ENCODE data around the gene ZNF318.
"Not testable (repeated sequence)": the region's sequence is repeated elsewhere in the genome, so short reads cannot be mapped to it uniquely, and the experiment has no call there.

ZNF318 gene

DNA sequence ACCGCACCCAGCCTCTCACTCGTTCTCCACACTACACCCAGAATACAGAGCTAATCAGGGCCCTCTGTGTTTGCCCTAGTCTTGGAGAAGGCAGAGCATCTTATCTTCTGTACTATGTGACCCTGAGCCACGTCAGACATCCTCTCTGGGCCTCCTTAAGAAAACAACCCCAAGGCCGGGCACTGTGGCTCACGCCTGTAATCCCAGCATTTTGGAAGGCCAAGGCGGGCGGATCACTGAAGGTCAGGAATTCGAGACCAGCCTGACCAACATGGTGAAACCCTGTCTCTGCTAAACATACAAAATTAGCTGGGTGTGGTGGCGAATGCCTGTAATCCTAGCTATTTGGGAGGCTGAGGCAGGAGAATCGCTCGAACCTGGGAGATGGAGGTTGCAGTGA lies 66.4 kb downstream of the ZNF318 start:
- not testable (repeated sequence) for H3K27ac ChIP-seq; DNase-seq (ENCODE audit: low read depth, low spot score)

DNA sequence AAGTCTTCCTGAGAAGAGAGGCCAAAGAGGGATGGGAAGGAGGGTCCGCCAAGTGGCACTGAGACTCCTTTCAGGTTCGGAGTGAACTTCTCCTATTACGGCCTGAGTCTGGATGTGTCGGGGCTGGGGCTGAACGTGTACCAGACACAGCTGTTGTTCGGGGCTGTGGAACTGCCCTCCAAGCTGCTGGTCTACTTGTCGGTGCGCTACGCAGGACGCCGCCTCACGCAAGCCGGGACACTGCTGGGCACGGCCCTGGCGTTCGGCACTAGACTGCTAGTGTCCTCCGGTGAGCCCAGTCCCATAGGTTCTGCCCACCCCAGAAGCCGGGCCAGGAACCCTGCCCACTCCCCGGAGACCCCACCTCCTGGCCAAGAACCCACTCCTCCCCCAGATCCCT lies 67.3 kb downstream of the ZNF318 start:
- H3K27ac ChIP-seq, result no peak overlapping the region
- DNase-seq (ENCODE audit: low read depth, low spot score), result no peak

DNA sequence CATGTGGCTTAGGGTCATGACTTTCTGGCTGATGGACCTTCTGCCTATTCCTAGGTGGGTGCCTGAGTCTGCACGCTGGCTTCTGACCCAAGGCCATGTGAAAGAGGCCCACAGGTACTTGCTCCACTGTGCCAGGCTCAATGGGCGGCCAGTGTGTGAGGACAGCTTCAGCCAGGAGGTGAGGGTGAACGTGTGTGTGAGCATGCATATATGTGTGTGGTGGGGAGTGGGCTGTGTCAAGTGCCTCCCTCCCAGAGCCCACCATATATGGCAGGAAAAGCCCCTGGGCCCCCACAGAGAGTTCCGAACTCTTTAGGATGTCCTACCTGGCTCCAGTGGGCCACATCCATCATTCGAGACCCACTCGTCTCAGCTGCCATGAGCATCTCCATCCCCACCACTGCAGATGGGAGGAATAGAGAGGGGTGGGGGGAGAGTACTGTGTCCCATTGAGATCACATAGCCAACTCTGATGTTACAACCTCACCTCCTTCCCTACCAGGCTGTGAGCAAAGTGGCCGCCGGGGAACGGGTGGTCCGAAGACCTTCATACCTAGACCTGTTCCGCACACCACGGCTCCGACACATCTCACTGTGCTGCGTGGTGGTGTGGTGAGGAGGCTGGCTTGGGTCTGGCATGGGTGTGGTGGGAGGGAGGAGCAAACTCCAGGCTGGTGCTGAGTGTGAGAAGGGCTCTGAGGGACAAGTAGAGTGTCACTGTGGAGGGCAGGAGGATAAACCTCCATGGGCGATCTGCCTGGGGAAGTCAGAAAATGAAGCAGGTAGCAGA lies 68.2 kb downstream of the ZNF318 start:
- DNase-seq (ENCODE audit: low read depth, low spot score), result no peak
- H3K27ac ChIP-seq, result no peak overlapping the region

DNA sequence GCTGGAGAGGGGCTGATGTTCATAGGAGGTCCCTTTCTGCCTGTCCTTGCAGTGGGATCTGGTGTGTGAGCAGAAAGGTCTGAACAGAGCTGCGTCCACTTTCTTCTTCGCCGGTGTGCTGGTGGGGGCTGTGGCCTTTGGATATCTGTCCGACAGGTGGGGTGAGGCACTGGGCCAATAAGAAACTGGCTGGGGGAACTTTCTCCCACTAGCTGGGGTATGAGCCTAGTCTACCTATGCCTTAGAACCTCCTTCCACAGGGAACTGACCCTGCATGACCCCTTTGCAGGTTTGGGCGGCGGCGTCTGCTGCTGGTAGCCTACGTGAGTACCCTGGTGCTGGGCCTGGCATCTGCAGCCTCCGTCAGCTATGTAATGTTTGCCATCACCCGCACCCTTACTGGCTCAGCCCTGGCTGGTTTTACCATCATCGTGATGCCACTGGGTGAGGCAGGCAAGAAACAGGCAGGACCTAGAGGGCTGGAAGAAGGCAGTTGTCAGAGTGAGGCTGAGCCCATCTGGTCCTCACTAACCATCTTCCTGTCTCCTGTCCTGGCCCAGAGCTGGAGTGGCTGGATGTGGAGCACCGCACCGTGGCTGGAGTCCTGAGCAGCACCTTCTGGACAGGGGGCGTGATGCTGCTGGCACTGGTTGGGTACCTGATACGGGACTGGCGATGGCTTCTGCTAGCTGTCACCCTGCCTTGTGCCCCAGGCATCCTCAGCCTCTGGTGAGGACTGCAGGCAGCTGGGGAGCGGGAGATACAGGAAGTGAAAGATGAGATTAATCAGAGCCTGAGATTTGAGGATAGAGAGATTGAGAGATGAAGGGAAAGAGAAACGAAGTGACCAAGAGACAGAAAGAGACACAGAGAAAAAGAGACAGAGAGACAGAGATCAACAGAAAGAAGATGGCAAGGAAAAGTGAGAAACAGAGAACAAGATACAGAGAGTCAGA lies 69.8 kb downstream of the ZNF318 start:
- H3K27ac ChIP-seq, result no peak overlapping the region
- no peak for DNase-seq (ENCODE audit: low read depth, low spot score)

DNA sequence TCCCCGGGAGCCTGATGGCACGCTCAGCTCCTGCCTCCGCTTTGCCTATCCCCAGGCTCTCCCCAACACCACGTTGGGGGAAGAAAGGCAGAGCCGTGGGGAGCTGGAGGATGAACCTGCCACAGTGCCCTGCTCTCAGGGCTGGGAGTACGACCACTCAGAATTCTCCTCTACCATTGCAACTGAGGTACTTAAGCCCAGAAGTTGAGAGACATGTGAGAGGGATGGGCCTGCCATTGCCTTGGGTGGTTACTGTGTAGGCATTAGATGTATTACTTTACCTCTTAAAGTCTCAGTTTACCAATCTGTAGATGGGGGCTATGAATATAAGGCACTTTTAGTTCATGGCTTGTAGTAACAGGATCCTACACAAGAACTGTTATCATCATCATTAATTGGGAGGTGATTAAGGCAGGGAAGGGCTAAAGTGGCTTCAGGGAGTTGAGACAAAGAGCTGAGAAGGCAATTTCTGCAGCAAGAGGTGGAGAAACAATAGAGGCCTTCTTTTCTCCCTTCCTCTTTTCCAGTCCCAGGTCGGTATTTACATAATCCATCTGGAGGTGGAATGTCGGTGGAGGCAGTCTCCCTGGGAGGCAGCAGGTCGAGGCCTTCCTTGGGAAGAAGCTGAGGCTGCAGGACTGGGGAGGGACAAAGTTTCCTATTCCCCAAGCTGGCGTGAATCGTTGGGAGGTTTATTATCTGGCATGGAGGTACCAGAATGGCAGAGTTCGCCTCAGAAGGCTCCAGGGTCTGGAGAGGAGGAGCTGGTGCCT lies 70.7 kb downstream of the ZNF318 start:
- no peak for DNase-seq (ENCODE audit: low read depth, low spot score)
- H3K27ac ChIP-seq, result no peak overlapping the region

DNA sequence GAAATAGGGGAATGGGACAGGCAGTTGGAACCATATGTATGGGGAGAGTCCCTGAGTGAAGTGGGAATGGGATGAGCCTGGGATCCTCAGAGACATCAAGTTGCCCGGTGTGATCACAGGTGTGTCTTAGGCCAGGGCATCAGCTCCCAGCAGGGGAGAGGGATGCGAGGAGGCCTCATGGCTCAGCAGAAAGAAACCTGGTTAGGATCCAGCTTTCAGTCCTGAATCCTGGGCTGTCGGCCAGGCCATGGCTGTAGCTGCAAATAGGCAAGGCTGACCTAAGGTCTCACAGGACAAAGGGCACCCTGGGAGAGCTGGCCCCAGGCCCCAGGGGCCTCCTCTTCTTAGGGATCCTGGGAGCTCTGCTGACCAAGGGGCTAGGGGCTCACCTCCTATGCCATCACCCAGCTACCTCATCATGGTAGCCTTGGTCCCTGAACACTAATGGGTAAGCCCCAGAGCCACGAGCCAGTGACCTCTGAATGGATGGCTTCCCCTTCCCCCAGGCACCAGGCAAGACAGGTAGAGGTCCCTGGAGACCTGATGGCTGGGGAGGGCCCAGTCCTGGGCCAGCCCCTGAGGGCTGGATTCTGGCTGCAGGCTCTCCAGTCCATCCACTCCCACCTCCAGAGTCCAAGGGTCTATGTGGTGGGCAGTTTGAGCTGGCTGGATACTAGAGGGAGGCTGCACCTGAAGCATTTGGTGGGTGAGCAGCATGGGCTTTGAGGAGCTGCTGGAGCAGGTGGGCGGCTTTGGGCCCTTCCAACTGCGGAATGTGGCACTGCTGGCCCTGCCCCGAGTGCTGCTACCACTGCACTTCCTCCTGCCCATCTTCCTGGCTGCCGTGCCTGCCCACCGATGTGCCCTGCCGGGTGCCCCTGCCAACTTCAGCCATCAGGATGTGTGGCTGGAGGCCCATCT lies 71.5 kb downstream of the ZNF318 start, which contains the start of gene SLC22A7:
Gene SLC22A7, plus strand, starts transcription at position 617 of the 921 bp plus-strand sequence. Its CDS starts 99 bp downstream, at position 716.
- no peak within 1 kb of the TSS for H3K27ac ChIP-seq
- DNase-seq (ENCODE audit: low read depth, low spot score), result no peak

DNA sequence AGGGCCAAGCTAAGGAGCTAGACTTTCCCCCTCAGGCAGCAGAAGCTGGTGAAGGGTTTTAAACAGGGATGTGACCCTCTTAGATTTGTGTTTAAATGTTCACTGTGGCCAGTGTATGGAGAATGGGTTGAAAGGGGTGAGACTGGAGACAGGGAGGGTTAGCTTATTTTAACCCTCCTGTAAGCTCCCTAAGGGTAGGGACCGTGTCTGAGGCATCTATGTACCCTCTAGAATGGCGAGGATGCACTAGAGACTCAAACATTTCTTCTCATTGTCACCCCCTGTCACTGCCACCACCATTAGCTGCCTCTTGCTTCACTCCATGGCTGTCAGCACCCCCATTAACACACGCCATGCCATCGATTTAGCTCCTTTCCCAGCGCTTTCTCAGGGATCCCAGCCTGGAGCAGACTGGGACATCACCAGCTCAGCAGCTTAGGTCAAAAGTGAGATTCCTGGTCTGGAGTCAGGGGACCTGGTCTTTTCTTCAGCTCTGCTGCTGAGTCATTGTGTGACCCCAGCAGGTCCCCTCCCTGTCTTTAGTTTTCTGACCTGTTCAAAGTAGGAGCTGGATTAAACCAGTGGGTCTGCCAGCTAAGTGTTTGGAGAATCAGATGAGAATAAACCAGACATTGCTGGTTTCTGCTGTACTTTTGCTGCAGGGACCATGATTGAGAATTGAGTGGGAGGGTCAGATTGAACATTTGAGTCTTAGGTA lies 72.5 kb downstream of the ZNF318 start:
- H3K27ac ChIP-seq, result no peak overlapping the region
- no peak for DNase-seq (ENCODE audit: low read depth, low spot score)

DNA sequence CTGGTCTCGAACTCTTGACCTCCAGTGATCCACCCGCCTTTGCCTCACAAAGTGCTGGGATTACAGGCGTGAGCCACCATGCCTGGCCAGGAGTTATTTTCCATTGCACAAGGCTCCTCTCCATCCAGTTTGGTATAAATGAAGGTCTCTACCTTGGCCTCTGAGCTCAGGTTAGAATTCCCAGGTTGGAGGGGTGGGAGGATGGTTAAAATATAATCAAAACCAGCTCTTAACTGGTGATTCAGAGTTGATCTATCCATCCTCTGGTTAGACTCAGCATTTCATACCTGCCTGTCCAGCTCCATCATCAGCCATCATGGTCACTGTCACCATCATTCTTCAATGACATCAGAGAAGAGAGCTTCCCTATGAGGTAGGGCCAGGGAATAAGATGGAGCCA lies 74.0 kb downstream of the ZNF318 start:
- H3K27ac ChIP-seq, result no peak overlapping the region
- no peak for DNase-seq (ENCODE audit: low read depth, low spot score)

DNA sequence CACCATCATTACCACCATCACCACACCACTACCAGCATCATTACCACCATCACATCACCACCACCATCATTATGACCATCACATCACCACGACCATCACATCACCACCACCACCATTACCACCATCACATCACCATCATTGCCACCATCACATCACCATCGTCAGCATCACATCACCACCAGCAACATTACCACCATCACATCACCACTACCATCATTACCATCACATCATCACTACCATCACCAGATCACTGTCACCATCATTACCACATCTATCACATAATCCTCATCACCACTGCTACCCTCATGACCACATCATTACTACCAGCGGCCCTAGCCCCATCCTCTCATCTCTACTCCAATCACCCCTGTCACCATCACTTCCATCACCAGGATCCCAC lies 74.9 kb downstream of the ZNF318 start:
- DNase-seq (ENCODE audit: low read depth, low spot score), result no peak
- H3K27ac ChIP-seq, result no peak overlapping the region

DNA sequence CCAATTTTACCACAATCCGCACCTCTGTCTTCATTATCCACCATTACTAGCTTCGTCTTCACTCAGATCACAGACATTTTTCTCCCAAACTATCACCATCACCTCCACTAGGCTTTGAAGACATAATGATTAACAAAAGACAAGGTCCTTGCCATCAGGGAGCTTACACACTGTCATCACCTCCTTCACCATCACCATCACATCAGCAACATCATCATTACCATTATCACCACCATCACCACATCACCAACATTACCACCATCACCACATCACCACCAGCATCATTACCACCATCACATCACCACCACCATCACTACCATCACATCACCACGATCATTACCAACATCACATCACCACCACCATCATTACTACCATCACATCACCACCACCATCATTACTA lies 75.7 kb downstream of the ZNF318 start:
- no peak for DNase-seq (ENCODE audit: low read depth, low spot score)
- H3K27ac ChIP-seq, result no peak overlapping the region

DNA sequence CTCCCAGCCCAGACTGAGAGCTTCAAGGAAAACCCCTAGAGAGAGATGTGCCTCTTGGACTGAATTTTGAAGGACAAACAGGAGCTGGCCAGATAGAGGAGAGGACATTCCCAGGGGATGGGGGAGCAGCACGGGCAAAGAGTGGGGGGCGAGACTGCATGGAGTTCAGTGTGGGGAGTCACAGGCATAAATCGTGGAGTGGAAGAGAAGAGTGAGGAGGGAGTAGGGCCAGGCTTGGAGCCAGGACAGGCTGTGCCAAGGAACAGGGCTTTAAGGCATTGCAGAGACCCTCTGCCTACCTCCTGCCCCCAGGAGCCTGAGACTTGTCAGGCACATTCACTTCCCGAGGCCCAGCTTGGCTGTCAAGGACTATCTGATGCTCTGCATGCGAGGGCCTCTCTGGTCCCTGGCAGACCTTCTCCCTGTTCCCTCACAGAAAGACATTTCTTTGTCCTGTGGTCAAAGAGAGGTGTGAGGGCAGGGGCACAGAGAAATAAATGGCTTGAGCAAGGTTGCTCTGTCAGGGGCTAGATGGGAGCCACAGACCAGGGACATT lies 76.6 kb downstream of the ZNF318 start:
- no peak for DNase-seq (ENCODE audit: low read depth, low spot score)
- no peak overlapping the region for H3K27ac ChIP-seq

DNA sequence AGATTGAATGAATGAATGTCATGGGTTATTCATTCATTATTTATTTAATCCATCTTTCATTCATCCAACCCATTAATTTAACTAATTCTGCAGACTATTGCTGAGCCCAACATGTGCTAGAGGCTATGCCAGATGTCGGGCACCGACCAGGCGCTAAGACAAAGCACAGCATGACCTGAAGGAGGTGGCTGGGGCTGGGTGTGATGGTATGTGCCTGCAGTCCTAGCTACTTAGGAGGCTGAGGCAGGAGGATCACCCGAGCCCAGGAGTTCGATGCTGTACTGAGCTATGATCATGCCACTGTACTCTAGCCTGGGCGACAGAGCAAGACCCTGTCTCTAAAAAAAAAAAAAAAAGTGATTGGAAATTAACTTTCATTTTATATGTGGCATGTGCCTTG lies 77.1 kb downstream of the ZNF318 start:
- H3K27ac ChIP-seq, result no peak overlapping the region
- DNase-seq (ENCODE audit: low read depth, low spot score), result no peak

DNA sequence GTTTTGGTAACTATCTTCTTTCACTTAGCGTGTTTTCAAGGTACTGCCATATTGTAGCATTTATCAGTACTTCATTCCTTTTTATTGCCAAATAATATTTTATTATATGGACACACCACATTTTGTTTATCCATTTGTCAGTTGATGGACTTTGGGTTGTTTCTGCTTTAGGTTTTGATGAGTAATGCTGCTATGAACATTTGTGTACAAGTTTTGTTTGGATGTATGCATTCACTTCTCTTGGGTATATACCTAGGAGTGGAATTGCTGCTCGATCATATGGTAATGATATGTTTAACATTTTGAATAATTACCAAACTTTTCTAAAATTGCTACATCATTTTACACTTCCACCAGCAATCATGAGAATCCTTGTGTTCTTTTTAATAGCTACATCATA lies 77.7 kb downstream of the ZNF318 start:
- no peak overlapping the region for H3K27ac ChIP-seq
- no peak for DNase-seq (ENCODE audit: low read depth, low spot score)

DNA sequence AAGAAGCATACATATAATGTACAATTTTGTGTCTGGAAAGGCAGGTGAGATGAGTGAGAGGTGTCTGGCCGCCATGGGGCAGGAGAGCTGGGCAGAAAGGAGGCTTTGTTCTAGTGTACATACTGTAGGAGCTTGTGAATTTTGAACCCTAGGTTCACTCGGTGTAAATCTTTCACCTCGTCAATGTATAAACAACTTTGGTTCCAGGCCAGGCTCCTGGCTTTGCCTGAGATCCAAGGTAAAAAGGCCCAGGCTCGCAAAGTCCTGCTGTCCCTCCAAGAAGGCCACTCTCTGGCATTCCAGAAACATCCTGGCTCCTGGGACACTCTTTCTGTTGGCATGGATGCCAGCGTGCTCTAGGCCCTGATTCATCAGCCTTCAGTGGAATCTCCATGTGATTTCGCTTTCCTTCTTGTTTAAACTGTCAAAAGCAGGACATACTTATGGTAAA lies 78.5 kb downstream of the ZNF318 start:
- DNase-seq (ENCODE audit: low read depth, low spot score), result no peak
- H3K27ac ChIP-seq, result no peak overlapping the region

DNA sequence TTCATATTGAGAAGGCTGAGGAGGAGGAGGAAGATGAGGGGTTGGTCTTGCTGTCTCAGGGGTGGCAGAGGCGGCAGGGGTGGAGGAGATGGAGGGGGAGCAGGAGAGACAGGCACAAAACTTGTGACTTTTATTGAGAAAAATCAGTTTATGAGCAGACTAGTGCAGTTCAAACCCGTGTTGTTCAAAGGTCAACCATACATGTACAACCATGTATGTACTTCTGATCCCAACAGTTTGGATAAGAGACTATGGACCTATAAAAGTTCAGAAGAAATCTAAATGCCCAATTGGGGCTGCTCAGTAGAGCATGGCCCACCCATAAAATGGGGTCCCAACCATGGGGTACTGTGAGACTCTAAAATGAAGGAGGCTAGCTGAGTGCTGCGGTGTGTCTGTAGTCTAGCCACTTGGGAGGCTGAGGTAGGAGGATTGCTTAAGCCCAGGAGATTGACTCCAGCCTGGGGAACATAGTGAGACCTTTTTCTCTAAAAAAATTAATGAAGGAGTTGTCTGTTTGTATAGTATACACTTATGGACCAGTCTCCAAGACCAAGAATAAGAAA lies 79.0 kb downstream of the ZNF318 start:
- DNase-seq (ENCODE audit: low read depth, low spot score), result no peak
- no peak overlapping the region for H3K27ac ChIP-seq

DNA sequence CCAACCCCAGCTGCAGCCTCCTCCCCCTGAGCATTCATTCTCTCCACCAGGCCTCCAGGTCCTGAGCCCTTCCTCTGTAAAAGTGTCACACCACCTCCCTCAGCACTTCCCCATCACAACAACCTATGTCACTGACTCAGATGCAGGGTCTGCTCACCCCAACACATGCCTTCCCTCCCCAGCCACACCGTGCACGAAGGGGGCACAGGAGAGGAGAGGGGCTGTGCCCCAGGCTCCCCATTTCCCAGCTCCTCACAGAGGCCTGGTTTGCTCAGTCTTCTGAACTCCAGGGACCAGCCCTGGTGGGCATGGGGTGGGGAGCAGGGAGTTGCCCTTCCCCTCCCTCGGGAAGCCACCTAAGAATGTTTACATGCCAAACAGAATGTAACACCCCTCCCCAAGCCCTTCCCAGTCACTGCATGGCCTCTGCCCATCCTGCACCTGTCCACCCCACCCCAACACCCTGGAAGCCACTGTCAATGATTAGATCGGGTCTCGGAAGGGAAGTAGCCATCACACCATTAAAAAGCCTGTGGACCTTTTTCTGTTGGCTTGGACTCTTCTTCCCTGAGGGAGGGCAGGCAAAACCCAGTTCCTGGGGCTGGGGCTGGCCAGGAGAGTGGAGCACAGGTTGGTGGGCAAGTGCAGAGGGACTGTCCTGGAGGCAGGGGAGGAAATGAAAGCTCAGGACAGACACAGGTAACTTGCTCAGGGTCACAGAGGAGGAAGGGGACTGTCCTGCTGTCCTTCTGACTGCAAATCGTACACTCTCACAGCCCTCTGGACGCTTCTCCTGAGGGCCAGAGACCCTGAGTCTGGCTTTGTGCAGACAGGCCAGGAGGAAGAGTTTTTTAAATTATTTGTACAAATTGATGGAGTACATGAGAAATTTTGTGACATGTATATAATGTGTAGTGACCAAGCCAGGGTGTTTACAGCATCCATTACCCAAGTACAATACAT lies 81.4 kb downstream of the ZNF318 start:
- no peak for DNase-seq (ENCODE audit: low read depth, low spot score)
- H3K27ac ChIP-seq, result no peak overlapping the region

Data from epithelial cell of prostate (primary cell).